Adipocyte (in vitro differentiated cells): Measurements from ENCODE around the gene HDAC1.
A peak's percentile ranks its signal among the peaks of the same experiment; 100 is the strongest.

ENCODE experiments used
- DNase-seq: peaks from one replicate; pipeline ENCODE4 v3.0.0-alpha.2; 2015; ENCODE audit warnings: low read depth
- H3K27me3 ChIP-seq: replicated peaks from 2 replicates; pipeline ENCODE4 v1.7.0; 2013; ENCODE audit warnings: mild to moderate bottlenecking, low read length, moderate library complexity; ENCODE audit not compliant: control insufficient read depth, insufficient read depth
- H3K36me3 ChIP-seq: 2 replicates; pipeline ENCODE4 v1.7.0; 2013; ENCODE audit warnings: low read length, mild to moderate bottlenecking, moderate library complexity; ENCODE audit not compliant: control insufficient read depth, insufficient read depth, severe bottlenecking
- H3K4me1 ChIP-seq: 2 replicates; pipeline ENCODE4 v1.7.0; 2013; ENCODE audit warnings: mild to moderate bottlenecking, low read length, moderate library complexity; ENCODE audit not compliant: control insufficient read depth, insufficient read depth
- H3K4me3 ChIP-seq: 2 replicates; pipeline ENCODE4 v1.7.0; 2013; ENCODE audit warnings: mild to moderate bottlenecking, low read length, moderate library complexity
- H3K9ac ChIP-seq: 2 replicates; pipeline ENCODE4 v1.7.0; 2013; ENCODE audit warnings: mild to moderate bottlenecking, low read length, moderate library complexity
- H3K9me3 ChIP-seq: 2 replicates; pipeline ENCODE4 v1.7.0; 2013; ENCODE audit warnings: mild to moderate bottlenecking, low read length, moderate library complexity; ENCODE audit not compliant: control insufficient read depth

Gene HDAC1

DNA sequence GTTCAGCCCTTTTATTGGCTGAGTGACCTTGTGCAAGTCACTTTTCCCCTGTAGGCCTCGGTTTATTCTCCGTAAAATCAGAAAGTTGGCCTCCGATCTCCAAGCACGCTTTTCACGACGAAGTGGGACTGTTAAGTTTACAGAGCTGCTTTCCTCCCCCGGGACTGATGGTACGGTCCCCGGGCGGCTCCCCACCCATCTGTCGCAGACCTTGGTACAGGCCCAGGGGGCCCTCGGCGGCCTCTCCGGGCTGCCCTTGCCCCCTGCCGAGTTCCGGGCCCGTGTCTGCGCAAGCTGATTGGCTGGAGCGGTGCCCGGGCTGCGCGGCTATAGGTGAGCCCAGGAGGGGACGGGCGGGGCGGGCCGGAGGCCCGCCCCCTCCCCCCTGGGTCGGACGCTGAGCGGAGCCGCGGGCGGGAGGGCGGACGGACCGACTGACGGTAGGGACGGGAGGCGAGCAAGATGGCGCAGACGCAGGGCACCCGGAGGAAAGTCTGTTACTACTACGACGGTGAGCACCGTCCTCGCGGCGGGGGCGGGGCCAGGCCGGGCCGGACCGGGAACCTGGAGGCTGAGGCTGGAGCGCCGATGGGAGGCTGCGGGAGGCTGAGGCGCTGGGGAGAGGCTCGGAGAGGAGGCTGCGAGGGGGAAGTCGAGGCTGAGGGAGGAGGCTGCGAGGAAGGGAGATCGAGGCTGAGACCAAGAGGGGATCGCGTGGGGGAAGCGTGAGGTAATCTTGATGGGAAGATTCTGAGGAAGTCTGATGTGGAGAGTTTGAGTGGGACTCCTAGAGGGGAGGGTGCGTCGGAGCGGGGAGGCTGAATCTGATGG is at the start of gene HDAC1:
Gene HDAC1 (plus strand): TSS at position 376 of the 831 bp plus-strand sequence. CDS start 87 bp downstream, at position 463.
- Histone ChIP-seq H3K4me3 (peak within 1 kb of the TSS; percentile 90), H3K9ac (peak within 1 kb of the TSS; percentile 90), H3K27me3 (no peaks in the 10 kb centered on the region), H3K4me1 (peaks cover 7% of the 10 kb centered on the region), H3K36me3 (no peaks in the 10 kb centered on the region), H3K9me3 (no peaks in the 10 kb centered on the region)
- DNase-seq = peak; percentile 93

DNA sequence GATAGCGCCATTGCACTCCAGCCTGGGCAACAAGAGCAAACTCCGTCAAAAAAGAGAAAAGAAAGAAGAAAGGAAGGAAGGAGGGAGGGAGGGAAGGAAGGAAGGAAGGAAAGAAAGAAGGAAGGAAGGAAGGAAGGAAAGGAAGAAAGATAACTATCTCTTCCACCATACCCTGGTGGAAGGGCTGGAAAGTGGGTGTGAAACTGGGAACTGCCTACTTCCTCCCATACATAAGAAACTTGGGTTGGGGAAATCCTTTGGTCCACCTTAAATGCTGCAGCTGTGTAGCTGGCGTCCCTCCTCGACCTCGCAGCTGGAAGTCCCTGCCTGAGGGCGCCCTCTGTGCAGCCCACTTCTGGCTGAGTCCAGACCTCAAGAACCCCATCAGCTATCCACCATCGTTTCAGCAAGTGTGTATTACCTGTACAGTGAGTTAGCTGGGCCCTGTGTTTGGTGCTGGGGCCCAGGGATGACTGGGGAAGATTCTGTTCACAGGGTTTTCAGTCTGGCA is 49.5 kb upstream of the HDAC1 start:
- Histone ChIP-seq H3K9ac (no peak overlapping the region), H3K4me3 (no peak overlapping the region), H3K27me3 (no peaks in the 10 kb centered on the region), H3K36me3 (no peaks in the 10 kb centered on the region), H3K9me3 (no peaks in the 10 kb centered on the region), H3K4me1 (peaks cover 26% of the 10 kb centered on the region)
- DNase-seq = no peak

DNA sequence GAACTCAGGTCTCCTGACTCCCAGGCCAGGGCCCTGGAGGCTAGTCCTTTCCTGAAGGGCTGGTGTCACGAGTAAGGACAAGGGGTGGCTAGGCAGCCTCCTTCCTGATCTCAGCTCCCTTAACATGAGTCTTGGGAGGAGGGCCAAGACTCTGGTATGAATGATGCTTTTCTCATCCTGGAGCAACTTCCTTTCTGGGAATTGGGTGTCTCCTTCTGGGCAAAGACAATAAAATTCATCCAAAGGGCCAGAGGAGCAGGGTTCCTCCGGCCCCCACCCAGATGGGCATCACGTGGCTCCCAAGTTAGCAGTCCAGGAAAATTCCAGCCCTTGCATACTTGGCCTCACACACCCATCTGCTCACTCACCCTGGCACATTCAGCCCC is 45.0 kb upstream of the HDAC1 start, which contains the start of gene FAM167B:
Gene FAM167B (plus strand): TSS at position 335 of the 386 bp plus-strand sequence. CDS start 200 bp downstream, outside the sequence.
- H3K27me3 ChIP-seq = no peaks in the 10 kb centered on the region
- peak; percentile 66 for DNase-seq
- no peaks in the 10 kb centered on the region for H3K36me3 ChIP-seq
- peak within 1 kb of the TSS; percentile 9 for H3K9ac ChIP-seq
- no peaks in the 10 kb centered on the region for H3K9me3 ChIP-seq
- H3K4me1 ChIP-seq = peaks cover 17% of the 10 kb centered on the region
- no peak within 1 kb of the TSS for H3K4me3 ChIP-seq

DNA sequence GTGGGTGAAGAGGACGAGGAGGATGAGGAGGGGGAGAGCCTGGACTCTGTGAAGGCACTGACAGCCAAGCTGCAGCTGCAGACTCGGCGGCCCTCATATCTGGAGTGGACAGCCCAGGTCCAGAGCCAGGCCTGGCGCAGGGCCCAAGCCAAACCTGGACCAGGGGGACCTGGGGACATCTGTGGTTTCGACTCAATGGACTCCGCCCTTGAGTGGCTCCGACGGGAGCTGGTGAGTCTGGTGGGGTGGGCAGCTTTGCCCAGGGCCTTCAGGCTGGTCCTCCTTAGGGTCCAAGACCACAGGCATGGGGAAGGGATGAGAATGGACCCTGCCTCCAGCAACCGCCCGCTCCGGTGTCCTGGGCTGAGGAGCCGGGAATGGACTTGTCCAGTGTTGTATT is 44.4 kb upstream of the HDAC1 start:
- no peak for DNase-seq
- no peaks in the 10 kb centered on the region for H3K36me3 ChIP-seq
- H3K9ac ChIP-seq = peak overlapping the region; percentile 9
- no peak overlapping the region for H3K4me3 ChIP-seq
- peaks cover 17% of the 10 kb centered on the region for H3K4me1 ChIP-seq
- H3K27me3 ChIP-seq = no peaks in the 10 kb centered on the region
- H3K9me3 ChIP-seq = no peaks in the 10 kb centered on the region

DNA sequence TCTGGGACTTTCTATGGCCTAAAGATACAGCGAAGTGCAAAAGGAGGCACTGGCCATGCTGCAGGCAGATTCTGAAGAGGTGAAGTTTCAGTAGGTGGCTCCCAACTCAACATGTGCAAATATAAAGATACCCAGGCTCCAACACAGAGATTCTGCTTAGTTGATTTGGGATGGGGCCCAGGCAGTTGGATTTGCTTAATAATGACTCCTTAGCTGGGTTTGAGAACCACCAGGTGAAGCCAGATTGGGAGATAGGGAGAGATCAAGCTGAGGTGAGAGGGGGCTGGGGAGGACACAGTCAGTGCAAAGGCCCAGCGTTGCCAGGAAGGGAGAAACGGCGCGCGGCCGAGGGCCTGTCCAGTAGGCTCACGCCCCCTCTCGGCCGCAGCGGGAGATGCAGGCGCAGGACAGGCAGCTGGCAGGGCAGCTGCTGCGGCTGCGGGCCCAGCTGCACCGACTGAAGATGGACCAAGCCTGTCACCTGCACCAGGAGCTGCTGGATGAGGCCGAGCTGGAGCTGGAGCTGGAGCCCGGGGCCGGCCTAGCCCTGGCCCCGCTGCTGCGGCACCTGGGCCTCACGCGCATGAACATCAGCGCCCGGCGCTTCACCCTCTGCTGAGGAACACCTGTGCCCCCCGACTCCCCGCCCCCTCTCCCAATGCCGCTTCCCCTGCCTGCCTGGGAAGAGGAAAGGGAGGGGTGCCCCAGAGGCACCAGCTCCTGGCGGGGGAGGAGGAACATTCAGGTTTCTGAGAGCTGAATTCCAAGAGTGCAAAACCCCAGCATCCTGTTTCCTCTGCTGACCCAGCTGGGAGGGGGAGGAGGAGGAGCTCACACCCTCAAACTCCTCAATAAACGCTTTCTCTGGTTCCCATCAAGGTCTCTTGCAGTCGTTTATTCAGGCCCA is 43.6 kb upstream of the HDAC1 start:
- no peak overlapping the region for H3K9ac ChIP-seq
- no peaks in the 10 kb centered on the region for H3K36me3 ChIP-seq
- peaks cover 17% of the 10 kb centered on the region for H3K4me1 ChIP-seq
- H3K9me3 ChIP-seq = no peaks in the 10 kb centered on the region
- H3K27me3 ChIP-seq = no peaks in the 10 kb centered on the region
- DNase-seq = peak; percentile 66
- no peak overlapping the region for H3K4me3 ChIP-seq

DNA sequence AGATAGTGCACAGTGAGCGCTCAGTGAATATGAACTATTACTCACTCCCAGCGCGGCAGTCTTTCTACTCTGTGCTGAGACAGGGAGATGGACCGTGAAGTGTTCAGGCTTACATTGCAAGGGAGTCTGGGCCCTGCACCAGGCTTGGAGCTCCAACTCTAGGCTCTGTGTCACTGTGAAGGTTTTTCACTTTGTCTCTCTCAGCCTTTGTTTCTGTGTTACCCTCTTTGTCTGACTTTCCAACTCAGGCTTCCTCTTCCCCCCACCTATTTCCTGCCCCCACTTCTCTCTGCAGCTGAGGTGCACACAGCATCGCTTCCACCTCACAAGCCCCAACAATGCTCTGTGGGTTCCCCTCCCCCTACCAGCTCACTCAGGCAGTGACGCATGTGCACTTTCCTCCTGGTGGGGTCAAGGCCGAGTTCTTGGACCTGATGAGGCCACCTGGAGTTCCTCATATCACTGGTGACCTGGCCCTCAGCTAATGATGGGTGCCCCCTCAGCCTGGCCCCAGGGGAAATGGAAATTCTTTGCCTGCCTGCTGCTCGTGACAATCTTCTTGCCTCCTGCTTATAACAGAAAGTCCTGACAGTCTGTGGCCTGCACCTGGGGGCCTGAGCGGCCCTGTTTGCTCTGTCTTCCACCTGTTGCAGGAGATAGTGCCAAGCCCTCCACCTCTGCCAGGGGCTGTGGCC is 41.9 kb upstream of the HDAC1 start:
- Histone ChIP-seq H3K9ac (no peak overlapping the region), H3K36me3 (no peaks in the 10 kb centered on the region), H3K9me3 (no peaks in the 10 kb centered on the region), H3K27me3 (no peaks in the 10 kb centered on the region), H3K4me1 (peaks cover 17% of the 10 kb centered on the region), H3K4me3 (no peak overlapping the region)
- no peak for DNase-seq

DNA sequence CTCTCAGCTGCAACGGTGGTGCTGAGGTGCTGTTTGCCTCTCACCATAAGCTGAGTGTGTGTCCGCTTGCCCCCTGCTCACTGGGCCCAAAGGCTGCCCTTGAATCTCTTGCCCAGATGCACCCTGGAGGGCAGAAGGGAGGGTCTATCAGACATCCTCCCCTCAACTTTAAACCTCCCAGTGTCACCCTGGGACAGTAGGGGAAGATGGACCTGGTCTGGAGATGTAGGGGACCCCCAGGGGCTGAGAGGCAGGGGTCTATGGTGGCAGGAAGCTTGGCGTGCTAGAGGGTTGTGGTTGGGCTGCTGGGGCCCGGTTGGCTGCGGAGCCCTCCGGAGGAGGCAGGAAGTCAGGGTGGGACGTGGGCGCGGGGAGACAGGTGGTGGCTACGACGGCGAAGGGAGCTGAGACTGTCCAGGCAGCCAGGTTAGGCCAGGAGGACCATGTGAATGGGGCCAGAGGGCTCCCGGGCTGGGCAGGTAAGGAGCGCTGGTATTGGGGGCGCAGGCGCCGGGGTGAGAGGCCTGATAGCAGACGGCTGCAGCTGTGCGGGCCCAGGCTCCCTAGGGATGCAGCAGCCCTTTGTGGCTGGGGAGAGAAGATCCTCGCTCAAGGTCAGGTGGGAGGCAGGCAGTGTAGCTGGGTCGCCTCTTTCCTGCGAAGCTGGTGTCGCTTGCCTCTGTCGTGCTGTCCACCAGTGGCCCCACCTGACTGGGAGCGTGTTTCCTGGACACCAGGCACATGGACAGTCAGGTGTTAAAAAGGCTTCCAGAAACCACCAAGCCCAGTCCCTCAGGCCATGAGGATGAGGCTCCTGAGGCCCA is 40.8 kb upstream of the HDAC1 start, which contains the start of gene LCK:
Gene LCK (plus strand): TSS at position 373 of the 824 bp plus-strand sequence. CDS start 23,065 bp downstream, outside the sequence.
- Histone ChIP-seq H3K36me3 (no peaks in the 10 kb centered on the region), H3K9me3 (no peaks in the 10 kb centered on the region), H3K4me3 (no peak within 1 kb of the TSS), H3K27me3 (no peaks in the 10 kb centered on the region), H3K9ac (no peak within 1 kb of the TSS), H3K4me1 (peaks cover 17% of the 10 kb centered on the region)
- DNase-seq = no peak

DNA sequence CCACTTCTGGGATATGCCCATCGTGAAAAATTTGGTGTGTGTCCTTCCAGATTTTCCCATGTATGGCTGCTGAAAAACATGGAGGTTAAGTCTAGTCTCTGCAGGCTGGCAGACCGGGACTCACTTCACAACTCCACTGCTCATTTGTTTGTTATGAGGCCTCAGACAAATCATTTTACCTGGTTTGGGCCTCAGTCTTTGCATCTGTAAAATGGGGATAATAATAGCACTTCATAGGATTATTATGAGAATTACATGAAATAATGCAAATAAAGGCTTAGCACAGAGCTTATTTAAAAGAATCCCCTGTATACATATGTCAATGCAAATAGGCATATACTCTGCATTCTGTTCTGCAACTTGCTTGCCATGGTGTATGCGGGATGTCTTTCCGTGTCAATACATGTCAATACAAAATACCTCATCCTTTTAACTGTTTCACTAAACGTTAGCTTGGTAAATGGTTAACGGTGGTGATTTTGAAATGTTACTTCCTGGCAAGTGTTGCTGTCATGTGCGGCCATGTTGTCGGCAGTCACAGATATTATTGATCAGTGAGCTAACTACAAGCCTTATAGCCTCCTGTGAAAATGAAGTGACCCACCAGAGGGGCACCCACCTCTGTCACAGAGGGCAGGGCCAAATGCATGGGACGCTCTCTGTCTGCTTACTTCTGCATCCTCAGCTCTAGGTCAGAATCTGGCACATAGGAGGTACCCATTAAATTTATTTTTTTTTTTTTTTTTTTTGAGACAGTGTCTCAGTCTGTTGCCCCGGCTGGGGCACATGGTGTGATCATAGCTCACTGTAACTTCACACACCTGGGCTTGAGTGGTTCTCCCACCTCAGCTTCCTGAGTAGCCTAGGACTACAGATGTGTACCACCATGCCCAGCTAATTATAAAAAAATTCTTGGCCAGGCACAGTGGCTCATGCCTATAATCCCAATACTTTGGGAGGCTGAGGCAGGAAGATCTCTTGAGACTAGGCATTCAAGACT is 36.5 kb upstream of the HDAC1 start:
- Histone ChIP-seq H3K9ac (no peak overlapping the region), H3K4me1 (no peaks in the 10 kb centered on the region), H3K36me3 (no peaks in the 10 kb centered on the region), H3K27me3 (no peaks in the 10 kb centered on the region), H3K4me3 (no peak overlapping the region), H3K9me3 (no peaks in the 10 kb centered on the region)
- no peak for DNase-seq

DNA sequence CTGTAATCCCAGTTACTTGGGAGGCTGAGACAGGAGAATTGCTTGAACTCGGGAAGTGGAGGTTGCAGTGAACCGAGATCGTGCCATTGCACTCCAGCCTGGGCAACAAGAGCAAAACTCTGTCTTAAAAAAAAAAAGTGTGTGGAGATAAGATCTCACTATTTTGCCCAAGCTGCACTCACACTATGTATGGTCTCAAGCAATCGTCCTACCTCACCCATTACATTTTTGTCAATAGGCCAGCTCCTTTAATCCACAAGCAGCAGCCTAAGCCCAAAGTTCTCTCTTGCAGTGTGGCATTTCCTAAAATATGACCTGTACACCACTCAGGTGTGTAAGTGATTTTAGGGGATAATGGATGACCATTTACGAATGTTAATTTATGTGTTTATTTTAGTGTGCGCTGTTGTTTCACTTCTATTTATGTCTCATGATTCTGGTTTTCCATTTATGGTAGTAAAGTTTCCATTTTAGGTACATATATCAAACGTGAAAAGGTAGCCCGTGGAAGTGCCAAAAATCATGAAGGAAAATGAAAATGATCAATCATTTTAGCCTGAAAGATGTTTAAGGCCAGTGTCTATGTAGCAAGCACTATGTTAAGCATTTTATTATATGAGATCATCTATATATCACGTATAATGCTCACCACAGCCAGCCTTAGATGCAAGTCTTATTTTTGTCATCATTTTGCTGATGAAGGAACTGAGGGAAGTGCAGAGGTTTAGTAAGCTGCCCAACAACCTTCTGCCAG is 35.2 kb upstream of the HDAC1 start:
- no peak overlapping the region for H3K4me3 ChIP-seq
- H3K9ac ChIP-seq = no peak overlapping the region
- no peaks in the 10 kb centered on the region for H3K27me3 ChIP-seq
- H3K4me1 ChIP-seq = no peaks in the 10 kb centered on the region
- H3K9me3 ChIP-seq = no peaks in the 10 kb centered on the region
- DNase-seq = no peak
- no peaks in the 10 kb centered on the region for H3K36me3 ChIP-seq
